SHP77 treated with DMSO at 0.1 percent for 48 hours (cell line): ENCODE measurements around the gene PLD2.

ENCODE experiments used
- DNase-seq: peaks from one replicate; lab custom pipeline; 2025; lab: John Stamatoyannopoulos, UW

PLD2 gene

DNA sequence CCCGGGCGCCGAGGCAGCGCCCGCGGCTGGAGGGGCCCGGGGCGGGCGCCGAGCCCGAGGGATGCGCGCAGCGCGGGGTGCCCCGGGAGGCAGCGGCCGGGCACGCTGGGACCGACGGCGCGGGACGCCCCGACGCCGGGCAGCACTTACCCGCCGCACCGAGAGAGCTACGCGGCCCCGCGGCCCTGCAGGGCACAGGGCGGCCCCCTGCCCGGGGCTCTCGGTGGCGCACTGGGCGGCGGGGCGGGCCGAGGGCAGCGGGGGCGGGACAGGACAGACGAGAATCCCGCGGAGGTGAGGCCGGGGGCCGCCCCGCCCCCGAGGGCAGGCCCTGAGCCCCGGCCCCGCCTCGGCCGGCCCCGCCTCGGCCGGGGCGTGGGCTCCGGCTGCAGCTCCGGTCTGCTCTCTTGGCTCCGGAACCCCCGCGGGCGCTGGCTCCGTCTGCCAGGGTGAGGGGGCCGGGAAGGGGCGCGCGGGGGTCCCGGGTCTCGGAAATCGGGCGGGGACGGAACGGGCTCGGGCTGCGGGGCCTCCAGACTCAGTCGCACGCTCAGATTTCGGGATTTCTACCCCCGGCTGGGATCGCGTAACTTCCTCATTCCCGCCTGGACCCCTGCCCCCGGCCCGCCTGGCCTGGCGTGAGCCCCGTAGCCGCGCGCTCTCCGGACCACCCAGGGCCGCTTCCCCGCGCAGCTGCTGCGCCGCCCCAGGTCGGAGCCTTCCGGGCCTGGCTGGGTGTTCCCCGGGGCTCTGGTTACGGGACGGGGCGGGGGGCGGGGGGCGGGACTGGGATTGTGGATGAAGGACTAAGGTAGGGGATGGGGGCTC is at the start of gene PLD2:
Gene PLD2, plus strand, starts transcription at position 376 of the 828 bp plus-strand sequence. CDS start 621 bp downstream, outside the sequence.
- DNase-seq, result peak; percentile 51

DNA sequence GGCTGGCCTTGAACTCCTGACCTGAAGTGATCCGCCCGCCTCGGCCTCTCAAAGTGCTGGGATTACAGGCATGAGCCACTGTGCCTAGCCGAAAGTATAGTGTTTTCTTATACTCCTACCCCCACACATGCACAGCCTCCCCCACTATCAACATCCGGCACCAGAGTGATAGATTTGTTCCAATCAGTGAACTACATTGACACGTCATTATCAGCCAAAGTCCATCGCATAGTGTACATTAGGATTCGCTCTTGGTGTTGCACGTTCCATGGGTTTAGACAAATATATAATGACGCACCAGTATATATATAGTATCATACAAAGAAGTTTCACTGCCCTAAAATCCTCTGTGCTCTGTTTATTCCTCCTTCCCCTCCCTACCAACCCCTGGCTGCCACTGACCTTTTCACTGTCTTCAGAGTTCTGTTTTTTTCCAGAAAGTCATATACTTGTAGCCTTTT is 47.1 kb upstream of the PLD2 start:
- no peak for DNase-seq

DNA sequence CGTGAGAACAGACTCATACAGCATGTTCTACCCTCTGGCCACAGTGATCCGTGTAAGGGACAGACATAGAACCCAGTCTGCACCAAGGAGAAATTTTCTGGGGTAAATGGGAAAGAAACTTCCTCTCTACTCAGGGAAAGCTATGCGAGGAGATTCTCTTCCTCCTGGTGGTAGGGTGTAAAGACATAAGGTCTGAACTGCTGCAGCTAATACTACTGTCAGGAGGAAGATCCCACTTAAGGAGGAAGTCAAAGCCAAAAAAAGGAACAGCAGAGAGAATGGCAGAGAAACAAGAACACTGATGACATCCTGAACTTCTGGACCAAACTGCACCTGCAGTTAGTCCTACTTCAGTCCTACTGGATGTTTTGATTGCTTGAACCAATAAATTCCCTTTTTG is 42.4 kb upstream of the PLD2 start:
- DNase-seq, result no peak

- DNase-seq, result no peak
Observed at GRCh38 chr17:4766201-4766600, 40.8 kb upstream of the PLD2 start.

DNA sequence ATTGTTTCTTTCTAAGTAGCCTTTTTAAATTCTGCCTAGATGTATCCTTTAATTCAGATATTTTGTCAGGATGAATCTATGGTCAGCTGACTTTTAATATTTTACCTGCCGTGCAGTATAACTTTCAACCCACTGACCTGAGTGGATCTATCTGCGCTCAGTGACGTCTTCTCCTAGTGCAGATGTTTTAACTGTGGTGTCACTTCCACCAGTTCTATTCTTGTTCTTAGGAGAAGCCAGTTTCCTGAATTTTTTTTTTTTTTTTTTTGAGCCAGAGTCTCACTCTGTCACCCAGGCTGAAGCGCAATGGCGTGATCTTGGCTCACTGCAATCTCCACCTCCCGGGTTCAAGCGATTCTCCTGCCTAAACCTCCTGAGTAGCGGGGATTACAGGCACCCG is 40.2 kb upstream of the PLD2 start:
- DNase-seq, result no peak

GRCh38 chr17:4768298-4768697 is 38.7 kb upstream of the PLD2 start:
- DNase-seq, result no peak

DNA sequence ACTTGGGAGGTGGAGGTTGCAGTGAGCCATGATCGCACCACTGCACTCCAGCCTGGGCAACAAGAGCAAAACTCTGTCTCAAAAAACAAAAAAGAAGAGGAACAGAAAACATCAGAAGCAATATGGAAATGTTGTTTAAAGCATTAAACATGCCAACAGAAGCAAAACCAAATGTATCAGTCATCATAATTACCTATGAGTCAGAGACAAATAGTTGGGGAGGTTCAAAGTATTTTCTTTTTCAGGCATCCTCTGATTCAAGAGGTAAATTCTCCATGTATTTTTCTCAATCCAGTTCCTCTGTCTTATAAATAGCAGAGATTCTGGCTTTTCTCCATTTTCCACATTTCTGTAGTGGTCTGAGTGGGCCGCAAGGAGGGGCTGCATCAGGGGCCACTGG is 37.3 kb upstream of the PLD2 start:
- DNase-seq, result no peak

DNA sequence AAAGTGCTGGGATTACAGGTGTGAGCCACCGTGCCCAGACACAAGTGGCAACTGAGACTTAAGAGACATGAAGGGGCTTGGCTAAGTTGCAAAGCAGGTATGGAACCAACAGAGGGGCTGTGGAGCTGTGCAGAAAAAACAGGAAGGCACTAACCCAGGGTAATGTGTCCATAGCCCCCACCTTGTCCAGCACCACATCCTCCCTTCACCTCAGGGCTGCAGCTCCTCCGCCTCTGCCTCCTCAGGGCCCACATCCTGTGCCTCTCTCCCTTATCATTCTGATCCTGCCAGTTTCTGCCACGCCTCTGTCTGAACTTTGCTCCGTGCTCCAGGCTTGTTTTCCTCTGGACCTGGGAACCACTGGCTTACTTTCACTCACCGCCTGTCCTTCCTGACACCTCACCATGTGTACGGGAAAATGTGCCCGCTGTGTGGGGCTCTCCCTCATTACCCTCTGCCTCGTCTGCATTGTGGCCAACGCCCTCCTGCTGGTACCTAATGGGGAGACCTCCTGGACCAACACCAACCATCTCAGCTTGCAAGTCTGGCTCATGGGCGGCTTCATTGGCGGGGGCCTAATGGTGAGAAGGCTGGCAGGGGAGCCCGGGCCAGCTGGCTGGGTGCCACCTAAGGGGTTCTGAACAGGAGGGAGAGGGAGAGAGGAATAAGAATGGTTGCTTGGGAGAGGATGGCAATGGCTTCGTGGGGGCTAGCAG is 35.3 kb upstream of the PLD2 start, which contains the start of gene TM4SF5:
Gene TM4SF5, plus strand, starts transcription at position 368 of the 716 bp plus-strand sequence. Its CDS starts 37 bp downstream, at position 405.
- peak; percentile 18 for DNase-seq

DNA sequence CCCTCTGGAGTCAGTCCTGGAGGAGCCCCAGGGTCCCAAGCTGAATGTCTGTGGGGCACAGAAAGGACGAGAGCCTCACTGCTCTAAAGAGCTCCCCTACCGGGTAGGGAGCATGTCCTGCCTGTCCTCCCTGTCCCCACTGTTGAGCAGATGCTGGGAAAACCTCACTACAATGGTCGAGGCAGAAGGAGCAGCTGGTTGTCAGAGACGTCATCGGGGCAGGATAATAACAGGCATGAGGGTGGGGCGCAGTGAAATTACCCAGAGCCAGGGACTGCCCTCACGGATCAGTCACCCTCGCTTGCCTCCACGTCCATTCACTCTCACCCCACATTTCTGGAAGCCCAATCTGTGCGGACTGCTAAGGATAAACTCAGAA is 34.7 kb upstream of the PLD2 start:
- DNase-seq, result peak; percentile 43

GRCh38 chr17:4777969-4778760 is 28.8 kb upstream of the PLD2 start:
- no peak for DNase-seq

DNA sequence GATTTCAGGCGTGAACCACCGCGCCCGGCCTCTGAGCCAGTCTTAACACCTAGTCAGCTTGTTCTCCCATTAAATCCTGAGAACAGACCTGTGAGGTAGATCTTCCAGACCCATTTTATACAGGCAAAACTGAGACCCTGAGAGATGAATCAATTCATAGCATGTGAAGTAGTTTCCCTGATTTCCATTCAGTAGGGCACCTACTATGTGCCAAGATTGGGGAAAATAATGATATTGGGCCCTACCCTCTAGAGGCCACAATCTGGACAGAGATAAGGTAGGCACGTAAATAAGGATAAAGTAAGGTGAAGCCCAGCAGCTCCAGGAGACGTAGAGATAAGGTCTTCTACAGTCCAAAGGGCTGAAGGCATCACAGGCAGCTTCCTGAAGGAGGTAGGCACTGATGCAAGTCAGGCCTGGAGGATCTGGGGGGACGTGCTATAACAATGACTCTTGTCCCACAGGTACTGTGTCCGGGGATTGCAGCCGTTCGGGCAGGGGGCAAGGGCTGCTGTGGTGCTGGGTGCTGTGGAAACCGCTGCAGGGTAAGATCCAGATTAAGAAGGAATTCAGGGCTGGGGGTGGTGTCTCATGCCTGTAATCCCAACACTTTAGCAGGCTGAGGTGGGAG is 26.5 kb upstream of the PLD2 start:
- DNase-seq, result no peak

- DNase-seq, result no peak
Observed at GRCh38 chr17:4782652-4783051, 24.3 kb upstream of the PLD2 start.

GRCh38 chr17:4785311-4786105 is 21.4 kb upstream of the PLD2 start:
- DNase-seq, result no peak

GRCh38 chr17:4786106-4786511 is 20.8 kb upstream of the PLD2 start, which contains the start of gene VMO1:
Gene VMO1, minus strand, starts transcription at chr17:4786364. Its CDS starts 12 bp downstream, at chr17:4786352.
- DNase-seq, result no peak

GRCh38 chr17:4786516-4786915 is 20.4 kb upstream of the PLD2 start:
- DNase-seq, result no peak

DNA sequence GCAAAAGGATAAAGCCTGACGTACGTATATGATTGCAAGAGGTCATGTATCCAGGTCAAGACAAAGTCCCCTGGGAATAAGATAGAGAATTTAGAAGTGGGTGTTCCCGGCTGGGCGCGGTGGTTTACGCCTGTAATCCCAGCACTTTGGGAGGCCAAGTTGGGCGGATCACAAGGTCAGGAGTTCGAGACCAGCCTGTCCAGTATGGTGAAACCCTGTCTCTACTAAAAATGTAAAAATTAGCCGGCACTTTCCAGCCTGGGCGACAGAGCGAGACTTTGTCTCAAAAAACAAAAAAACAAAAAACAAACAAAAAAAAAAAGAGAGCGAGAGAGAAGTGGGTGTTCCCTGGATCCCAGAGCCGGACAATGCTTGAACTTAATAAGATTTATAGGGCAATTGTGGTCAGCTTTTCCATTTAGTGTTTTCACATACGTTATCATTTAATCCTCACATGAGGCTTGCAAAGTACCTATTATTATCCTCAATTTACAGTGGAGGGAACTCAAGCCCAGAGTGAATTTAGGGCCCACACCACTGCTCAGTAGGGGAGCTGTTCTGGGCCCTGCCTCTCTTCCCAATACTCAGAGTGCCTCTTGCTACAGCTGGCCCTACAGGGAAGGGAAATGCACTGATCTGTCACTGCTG is 18.7 kb upstream of the PLD2 start:
- DNase-seq, result no peak

DNA sequence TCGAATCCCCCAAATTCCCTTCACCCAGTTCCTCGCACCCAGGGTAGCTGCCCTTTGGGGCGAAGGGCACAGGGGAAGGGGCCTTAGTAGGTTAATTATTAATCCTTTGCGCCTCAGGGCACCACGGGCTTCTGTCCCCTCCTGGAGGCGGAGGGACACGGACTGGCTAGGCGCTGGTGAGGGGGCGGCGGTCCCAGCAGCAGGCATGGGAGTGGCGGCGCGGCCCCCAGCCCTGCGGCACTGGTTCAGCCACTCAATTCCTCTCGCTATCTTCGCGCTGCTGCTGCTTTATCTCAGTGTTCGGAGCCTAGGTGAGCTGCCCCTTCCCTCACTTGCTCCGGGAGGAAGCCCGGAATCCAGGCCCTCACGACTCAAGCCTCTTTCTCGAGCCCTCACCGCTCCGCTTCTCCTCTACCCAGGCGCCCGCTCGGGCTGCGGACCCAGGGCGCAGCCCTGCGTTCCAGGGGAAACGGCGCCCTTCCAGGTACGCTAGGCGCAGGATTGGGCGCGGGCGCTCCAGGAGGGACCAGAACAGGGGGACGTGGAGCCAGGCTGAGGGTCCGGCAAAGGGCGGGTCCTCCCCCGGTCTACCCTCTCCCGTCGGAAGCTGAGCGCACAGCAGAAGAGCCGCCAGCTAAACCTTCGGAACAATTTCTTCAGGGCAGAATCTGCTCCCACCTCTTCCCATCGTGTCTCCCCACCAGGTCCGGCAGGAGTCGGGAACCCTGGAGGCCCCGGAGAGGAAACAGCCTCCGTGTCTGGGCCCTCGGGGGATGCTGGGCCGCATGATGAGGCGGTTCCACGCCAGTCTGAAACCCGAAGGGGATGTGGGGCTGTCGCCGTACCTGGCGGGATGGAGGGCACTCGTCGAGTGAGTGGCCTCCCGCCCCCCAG is 17.9 kb upstream of the PLD2 start, which contains the start of gene GLTPD2:
Gene GLTPD2, plus strand, starts transcription at position 158 of the 894 bp plus-strand sequence. Its CDS starts 48 bp downstream, at position 206.
- DNase-seq, result no peak

DNA sequence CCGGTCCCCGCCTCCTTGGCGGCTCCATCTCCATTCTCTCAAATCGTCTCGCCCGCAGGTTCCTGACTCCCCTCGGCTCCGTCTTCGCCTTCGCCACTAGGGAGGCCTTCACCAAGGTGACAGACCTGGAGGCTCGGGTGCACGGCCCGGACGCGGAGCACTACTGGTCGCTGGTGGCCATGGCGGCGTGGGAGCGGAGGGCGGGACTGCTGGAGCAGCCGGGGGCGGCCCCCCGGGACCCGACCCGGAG is 17.3 kb upstream of the PLD2 start:
- DNase-seq, result no peak

DNA sequence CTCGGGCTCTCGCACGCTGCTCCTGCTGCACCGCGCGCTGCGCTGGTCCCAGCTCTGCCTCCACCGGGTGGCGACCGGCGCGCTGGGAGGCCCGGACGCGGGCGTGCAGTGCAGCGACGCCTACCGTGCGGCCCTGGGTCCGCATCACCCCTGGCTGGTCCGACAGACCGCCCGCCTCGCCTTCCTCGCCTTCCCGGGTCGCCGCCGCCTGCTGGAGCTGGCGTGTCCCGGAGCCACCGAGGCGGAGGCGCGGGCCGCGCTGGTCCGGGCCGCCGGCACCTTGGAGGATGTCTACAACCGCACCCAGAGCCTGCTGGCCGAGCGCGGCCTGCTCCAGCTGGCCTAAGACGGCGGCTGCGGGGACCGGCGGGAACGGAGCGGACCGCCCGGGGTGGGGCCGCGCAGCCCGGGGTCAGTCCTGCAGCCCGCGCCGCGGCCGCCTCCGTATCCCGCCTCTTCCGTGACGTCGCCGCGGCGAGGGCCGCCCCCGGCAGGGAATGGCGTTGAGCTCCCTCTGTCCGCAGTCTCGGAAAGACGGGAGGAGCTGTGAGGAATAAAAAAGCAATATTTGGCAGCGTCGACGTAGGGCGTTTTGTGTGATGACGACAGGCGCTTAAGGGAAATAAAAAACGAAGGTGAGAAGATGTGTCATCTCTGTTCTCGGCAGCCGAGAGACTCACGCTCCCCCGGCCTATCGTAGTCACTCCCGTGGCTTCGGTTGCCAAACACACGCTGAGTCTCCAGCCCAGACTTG is 16.8 kb upstream of the PLD2 start:
- DNase-seq, result peak; percentile 86
